CD4-positive, alpha-beta T cell treated with Interleukin-4 for 1 hour (primary cell): Measurements from ENCODE around the gene TPSAB1.
"Not testable (repeated sequence)": the region's sequence is repeated elsewhere in the genome, so short reads cannot be mapped to it uniquely, and the experiment has no call there.

ENCODE experiments used
- DNase-seq, 2 donors: peaks; one replicate each; pipeline ENCODE4 v3.0.0-alpha.2; 2020 to 2022

TPSAB1 gene

GRCh38 chr16:1253701-1254364, 13.3 kb downstream of the TPSAB1 start:
- not testable (repeated sequence) for DNase-seq

- not testable (repeated sequence) for DNase-seq
Observed at GRCh38 chr16:1254821-1255220, 14.3 kb downstream of the TPSAB1 start.

GRCh38 chr16:1255276-1256122, 15.0 kb downstream of the TPSAB1 start, which contains the start of gene TPSD1:
TPSD1 (plus strand) TSS chr16:1256069; CDS start chr16:1256281, 212 bp downstream.
- DNase-seq, result not testable (repeated sequence)

GRCh38 chr16:1256296-1256873, 15.9 kb downstream of the TPSAB1 start:
- not testable (repeated sequence) for DNase-seq

GRCh38 chr16:1256874-1257322, 16.4 kb downstream of the TPSAB1 start:
- DNase-seq, result no peak

GRCh38 chr16:1257561-1258224, 17.2 kb downstream of the TPSAB1 start:
- no peak for DNase-seq

GRCh38 chr16:1258225-1258600, 17.7 kb downstream of the TPSAB1 start:
- no peak for DNase-seq

- DNase-seq, result no peak
Observed at GRCh38 chr16:1258906-1259759, 18.6 kb downstream of the TPSAB1 start.

- DNase-seq, result no peak
Observed at GRCh38 chr16:1259760-1260068, 19.2 kb downstream of the TPSAB1 start.

- no peak for DNase-seq
Observed at GRCh38 chr16:1260101-1260680, 19.7 kb downstream of the TPSAB1 start.

GRCh38 chr16:1261131-1261892, 20.8 kb downstream of the TPSAB1 start:
- no peak for DNase-seq

GRCh38 chr16:1262210-1262845, 21.8 kb downstream of the TPSAB1 start:
- no peak for DNase-seq

GRCh38 chr16:1262846-1263221, 22.3 kb downstream of the TPSAB1 start:
- DNase-seq, result no peak

GRCh38 chr16:1263591-1264344, 23.3 kb downstream of the TPSAB1 start:
- DNase-seq, result no peak

GRCh38 chr16:1264345-1265089, 24.0 kb downstream of the TPSAB1 start:
- no peak for DNase-seq

GRCh38 chr16:1265090-1265630, 24.7 kb downstream of the TPSAB1 start:
- DNase-seq, result no peak

- no peak for DNase-seq
Observed at GRCh38 chr16:1265826-1266225, 25.3 kb downstream of the TPSAB1 start.

- not testable (repeated sequence) for DNase-seq
Observed at GRCh38 chr16:1269418-1269817, 28.9 kb downstream of the TPSAB1 start.

- no peak for DNase-seq
Observed at GRCh38 chr16:1271380-1271723, 30.8 kb downstream of the TPSAB1 start.
